GM12892 (cell line): ENCODE results near the gene GRM4.

ENCODE experiments used
- POLR2A ChIP-seq: IDR thresholded peaks from 2 replicates; pipeline ENCODE4 v1.6.1; 2011; ENCODE audit warnings: low read depth, low read length, control low read depth
- POLR2AphosphoS5 ChIP-seq: IDR thresholded peaks from 2 replicates; pipeline ENCODE4 v1.6.1; 2011; ENCODE audit warnings: low read depth, low read length, control low read depth
- TAF1 ChIP-seq: IDR thresholded peaks from 2 replicates; pipeline ENCODE4 v1.6.1; 2011; ENCODE audit warnings: low read depth, mild to moderate bottlenecking, control low read depth, low read length, borderline replicate concordance

DNA sequence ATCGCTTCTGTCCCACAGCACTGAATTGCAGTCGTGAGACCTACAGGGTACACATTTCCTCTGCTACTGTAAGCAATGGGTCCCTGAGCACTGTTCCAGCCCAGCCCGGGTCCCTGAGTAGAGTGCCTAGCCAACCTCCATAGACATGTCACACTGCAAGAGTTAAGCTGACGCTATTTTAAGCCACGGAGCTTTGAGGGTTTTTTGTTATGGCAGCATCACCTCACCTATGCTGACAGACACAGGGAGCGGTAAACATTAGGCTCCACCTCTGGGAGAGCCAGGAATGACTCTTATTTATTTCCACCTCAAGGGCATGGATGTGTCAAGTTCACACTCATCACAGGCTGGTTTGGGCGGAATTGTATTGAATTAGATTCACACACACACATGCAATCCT lies 45.1 kb downstream of the GRM4 start:
- no peak for TF ChIP-seq POLR2AphosphoS5
- no peak for TF ChIP-seq POLR2A
- no peak for TF ChIP-seq TAF1
